Panc1 (cell line): Measurements from ENCODE around the gene PPCS. TPM values are rescaled to one million over a fixed set of nuclear protein-coding genes. Genes with fewer than 3 reads are reported as not detected.

Experiments
- ATAC-seq: fragments of 200-7000 bp; cut with Tn5 transposase; 2 replicates; pipeline ENCODE4 v1.9.1; 2020; ENCODE audit warnings: mild to moderate bottlenecking, moderate library complexity
- BruUV-seq: library from RNA; stranded (reverse); fragments of 400-500 nt; replicated peaks from 2 replicates; lab custom pipeline; 2021; lab: Mats Ljungman, UMichigan
- CTCF ChIA-PET: fragments of 300-600 bp; sonication (Branson Sonifier 250); formaldehyde crosslinking; loops from one replicate; lab custom pipeline; 2022; ENCODE audit warnings: antibody characterized with exemption; lab: Charles Lee
- POLR2A ChIA-PET: fragments of 300-600 bp; sonication (Branson Sonifier 250); formaldehyde crosslinking; loops from one replicate; lab custom pipeline; 2022; ENCODE audit warnings: antibody characterized with exemption; lab: Charles Lee
- DNase-seq: peaks from one replicate; pipeline ENCODE4 v3.0.0-alpha.2; 2010; ENCODE audit warnings: low read depth, low spot score
- H3K27ac ChIP-seq: 2 replicates; pipeline ENCODE4 v1.5.1; 2011; ENCODE audit warnings: mild to moderate bottlenecking, low read length, inconsistent platforms
- H3K27me3 ChIP-seq: fragments of 200-500 bp; sonication (Bioruptor generic); 2 replicates; pipeline ENCODE4 v1.6.0; 2014; ENCODE audit warnings: low read length, inconsistent platforms; ENCODE audit not compliant: control insufficient read depth, insufficient read depth
- H3K36me3 ChIP-seq: fragments of 200-500 bp; sonication (Bioruptor generic); 2 replicates; pipeline ENCODE4 v1.5.1; 2014; ENCODE audit warnings: inconsistent platforms, mild to moderate bottlenecking, low read length, moderate library complexity; ENCODE audit not compliant: control insufficient read depth, insufficient read depth
- H3K4me1 ChIP-seq: 2 replicates; pipeline ENCODE4 v1.5.1; 2011; ENCODE audit warnings: inconsistent platforms, mild to moderate bottlenecking, low read length, moderate library complexity; ENCODE audit not compliant: control insufficient read depth, insufficient read depth
- H3K4me3 ChIP-seq, 2 experiments: 2 replicates each; pipeline ENCODE4 v1.5.1; 2011 to 2012; ENCODE audit warnings: low read depth in 2 of 2, low read length in 2 of 2, mild to moderate bottlenecking in 2 of 2, inconsistent platforms in 1 of 2, moderate library complexity in 1 of 2
- H3K9me3 ChIP-seq: fragments of 200-500 bp; sonication (Bioruptor generic); 2 replicates; pipeline ENCODE4 v1.5.1; 2014; ENCODE audit warnings: low read depth, mild to moderate bottlenecking, inconsistent platforms, low read length, moderate library complexity; ENCODE audit not compliant: control insufficient read depth, insufficient read depth
- POLR2AphosphoS5 ChIP-seq: IDR thresholded peaks from 2 replicates; pipeline ENCODE4 v1.6.1; 2012; ENCODE audit warnings: mild to moderate bottlenecking, low read depth, low read length, moderate library complexity
- SIN3A ChIP-seq: IDR thresholded peaks from 2 replicates; pipeline ENCODE4 v1.6.1; 2012; ENCODE audit warnings: low read depth, mild to moderate bottlenecking, low read length, moderate library complexity, borderline replicate concordance; ENCODE audit not compliant: insufficient read depth
- TCF7L2 ChIP-seq: IDR thresholded peaks from 2 replicates; pipeline ENCODE4 v1.6.1; 2011; ENCODE audit warnings: mild to moderate bottlenecking, low read depth, low read length, inconsistent platforms
- in situ Hi-C: cut with HindIII; loops from 2 replicates; pipeline ENCODE4 v1.10.0; 2016; ENCODE audit warnings: low sequenced_read_pairs, low pct_unique_long_range_greater_than_20kb
- intact Hi-C: fragments of 100-400 bp; cut with micrococcal nuclease; formaldehyde crosslinking; loops from one replicate; pipeline ENCODE4 v1.10.0; 2022; ENCODE audit not compliant: unreplicated experiment
- total RNA-seq: library from RNA; stranded (reverse); gene quantifications from one replicate; pipeline ENCODE4 v1.2.1, GENCODE V29; 2021; ENCODE audit not compliant: unreplicated experiment
- TF ChIP-seq, protein P1 (sequence below): fragments of 450-650 bp; IDR thresholded peaks from 2 replicates; pipeline ENCODE4 v1.5.1; 2017; ENCODE audit warnings: mild to moderate bottlenecking
- TF ChIP-seq, protein P2 (sequence below), 2 experiments: IDR thresholded peaks; 2 replicates each; pipeline ENCODE4 v1.6.1; 2011 to 2012; ENCODE audit warnings: low read depth in 2 of 2, control low read depth in 1 of 2, low read length in 1 of 2, mild to moderate bottlenecking in 1 of 2, moderate library complexity in 1 of 2; ENCODE audit not compliant: insufficient read depth in 1 of 2

Gene PPCS
- total RNA-seq, 1 experiment from 2014 or later, result 72.7 TPM

DNA sequence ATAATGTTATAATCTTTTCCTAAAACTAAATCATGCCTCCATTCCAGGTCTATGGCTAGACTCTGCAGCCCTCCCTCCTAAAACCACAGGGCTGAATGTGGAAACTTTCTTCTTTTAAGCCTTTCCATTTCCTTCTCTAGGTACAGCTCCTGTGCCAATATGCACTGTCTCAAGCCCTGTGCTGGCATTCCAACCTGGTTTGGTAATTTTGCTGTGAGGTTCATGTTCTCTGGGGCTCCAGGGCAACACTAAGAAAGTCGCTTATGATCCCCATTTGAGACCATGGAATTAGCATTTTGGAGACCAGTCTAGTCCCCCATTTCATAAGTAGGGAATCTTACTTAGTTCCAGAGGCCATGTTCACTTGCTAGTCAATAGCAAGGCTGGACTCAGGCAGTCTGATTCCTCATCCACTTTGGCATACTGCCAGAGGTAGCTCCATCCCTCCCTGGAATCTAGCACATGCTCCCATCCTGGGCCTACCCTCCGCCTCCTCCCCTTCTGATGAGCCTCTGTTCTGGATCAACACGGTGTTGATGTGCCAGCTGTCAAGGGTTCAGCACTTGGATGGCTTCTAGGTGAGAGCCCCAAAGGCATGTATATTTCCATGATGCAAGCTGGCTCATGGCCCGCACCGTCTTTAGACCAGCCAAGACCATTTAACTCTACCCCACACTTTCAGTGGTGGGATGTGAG is 37.1 kb upstream of the PPCS start:
- no TSS peak for BruUV-seq
- Histone ChIP-seq H3K27ac (no peak overlapping the region), H3K36me3 (no peaks in the 10 kb centered on the region), H3K9me3 (no peaks in the 10 kb centered on the region), H3K4me3 (no peak overlapping the region), H3K27me3 (no peaks in the 10 kb centered on the region), H3K4me1 (no peaks in the 10 kb centered on the region)
- DNase-seq (no peak), ATAC-seq (no peak)
- ChIA-PET CTCF (no interaction called here), POLR2A (interaction anchor here (0.6 kb wide), 1 partner anchor 234 kb away, joined by 10 read pairs; no protein-coding TSS in a partner anchor)
- in situ Hi-C loops (no loop called here), intact Hi-C loops (no loop called here)
- TF ChIP-seq POLR2AphosphoS5, result no peak
- no peak for TF ChIP-seq TCF7L2
- TF ChIP-seq SIN3A, result no peak
- TF ChIP-seq, protein P1, sequence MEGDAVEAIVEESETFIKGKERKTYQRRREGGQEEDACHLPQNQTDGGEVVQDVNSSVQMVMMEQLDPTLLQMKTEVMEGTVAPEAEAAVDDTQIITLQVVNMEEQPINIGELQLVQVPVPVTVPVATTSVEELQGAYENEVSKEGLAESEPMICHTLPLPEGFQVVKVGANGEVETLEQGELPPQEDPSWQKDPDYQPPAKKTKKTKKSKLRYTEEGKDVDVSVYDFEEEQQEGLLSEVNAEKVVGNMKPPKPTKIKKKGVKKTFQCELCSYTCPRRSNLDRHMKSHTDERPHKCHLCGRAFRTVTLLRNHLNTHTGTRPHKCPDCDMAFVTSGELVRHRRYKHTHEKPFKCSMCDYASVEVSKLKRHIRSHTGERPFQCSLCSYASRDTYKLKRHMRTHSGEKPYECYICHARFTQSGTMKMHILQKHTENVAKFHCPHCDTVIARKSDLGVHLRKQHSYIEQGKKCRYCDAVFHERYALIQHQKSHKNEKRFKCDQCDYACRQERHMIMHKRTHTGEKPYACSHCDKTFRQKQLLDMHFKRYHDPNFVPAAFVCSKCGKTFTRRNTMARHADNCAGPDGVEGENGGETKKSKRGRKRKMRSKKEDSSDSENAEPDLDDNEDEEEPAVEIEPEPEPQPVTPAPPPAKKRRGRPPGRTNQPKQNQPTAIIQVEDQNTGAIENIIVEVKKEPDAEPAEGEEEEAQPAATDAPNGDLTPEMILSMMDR, result no peak
- TF ChIP-seq, protein P2, sequence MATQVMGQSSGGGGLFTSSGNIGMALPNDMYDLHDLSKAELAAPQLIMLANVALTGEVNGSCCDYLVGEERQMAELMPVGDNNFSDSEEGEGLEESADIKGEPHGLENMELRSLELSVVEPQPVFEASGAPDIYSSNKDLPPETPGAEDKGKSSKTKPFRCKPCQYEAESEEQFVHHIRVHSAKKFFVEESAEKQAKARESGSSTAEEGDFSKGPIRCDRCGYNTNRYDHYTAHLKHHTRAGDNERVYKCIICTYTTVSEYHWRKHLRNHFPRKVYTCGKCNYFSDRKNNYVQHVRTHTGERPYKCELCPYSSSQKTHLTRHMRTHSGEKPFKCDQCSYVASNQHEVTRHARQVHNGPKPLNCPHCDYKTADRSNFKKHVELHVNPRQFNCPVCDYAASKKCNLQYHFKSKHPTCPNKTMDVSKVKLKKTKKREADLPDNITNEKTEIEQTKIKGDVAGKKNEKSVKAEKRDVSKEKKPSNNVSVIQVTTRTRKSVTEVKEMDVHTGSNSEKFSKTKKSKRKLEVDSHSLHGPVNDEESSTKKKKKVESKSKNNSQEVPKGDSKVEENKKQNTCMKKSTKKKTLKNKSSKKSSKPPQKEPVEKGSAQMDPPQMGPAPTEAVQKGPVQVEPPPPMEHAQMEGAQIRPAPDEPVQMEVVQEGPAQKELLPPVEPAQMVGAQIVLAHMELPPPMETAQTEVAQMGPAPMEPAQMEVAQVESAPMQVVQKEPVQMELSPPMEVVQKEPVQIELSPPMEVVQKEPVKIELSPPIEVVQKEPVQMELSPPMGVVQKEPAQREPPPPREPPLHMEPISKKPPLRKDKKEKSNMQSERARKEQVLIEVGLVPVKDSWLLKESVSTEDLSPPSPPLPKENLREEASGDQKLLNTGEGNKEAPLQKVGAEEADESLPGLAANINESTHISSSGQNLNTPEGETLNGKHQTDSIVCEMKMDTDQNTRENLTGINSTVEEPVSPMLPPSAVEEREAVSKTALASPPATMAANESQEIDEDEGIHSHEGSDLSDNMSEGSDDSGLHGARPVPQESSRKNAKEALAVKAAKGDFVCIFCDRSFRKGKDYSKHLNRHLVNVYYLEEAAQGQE (IDR thresholded peaks at IDR 0.05; ENCODE audit: insufficient read depth in 1 of 2, low read depth in 2 of 2, low read length in 1 of 2), result no peak

DNA sequence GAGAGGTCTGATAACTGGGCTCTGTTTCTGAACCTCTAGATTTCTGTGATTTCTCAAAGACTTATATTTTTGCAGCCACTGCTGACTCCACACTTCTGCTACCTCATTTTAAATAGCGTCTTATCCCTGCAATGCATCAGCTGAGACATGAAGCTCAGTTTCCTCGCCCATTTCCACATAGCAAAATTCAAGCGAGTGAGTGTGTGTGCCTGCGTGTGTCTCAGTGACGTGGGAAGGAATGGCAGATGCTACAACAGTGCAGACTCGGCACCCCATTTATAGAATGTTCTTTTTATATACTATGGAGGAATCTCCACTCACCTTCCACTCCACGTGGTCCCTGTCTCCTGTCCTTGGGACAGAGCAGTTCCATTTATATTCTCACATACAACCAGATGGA is 36.2 kb upstream of the PPCS start:
- in situ Hi-C loops, result no loop called here
- ATAC-seq (no peak), DNase-seq (no peak)
- POLR2A ChIA-PET, result no interaction called here
- Histone ChIP-seq H3K9me3 (no peaks in the 10 kb centered on the region), H3K4me1 (no peaks in the 10 kb centered on the region), H3K27ac (no peak overlapping the region), H3K27me3 (no peaks in the 10 kb centered on the region), H3K36me3 (no peaks in the 10 kb centered on the region), H3K4me3 (no peak overlapping the region)
- CTCF ChIA-PET, result no interaction called here
- TF ChIP-seq TCF7L2 (no peak), SIN3A (no peak), POLR2AphosphoS5 (no peak)
- TF ChIP-seq, protein P1, result no peak
- TF ChIP-seq, protein P2 (IDR thresholded peaks at IDR 0.05; ENCODE audit: insufficient read depth in 1 of 2, low read depth in 2 of 2, low read length in 1 of 2), result no peak
- BruUV-seq, result no TSS peak
- intact Hi-C loops, result no loop called here
